Fibroblast of skin of right quadriceps (primary cell): Measurements from ENCODE around the gene CTDSPL.
"Not testable (repeated sequence)": the region's sequence is repeated elsewhere in the genome, so short reads cannot be mapped to it uniquely, and the experiment has no call there.

Source experiments
- DNase-seq: peaks from one replicate; pipeline ENCODE4 v3.0.0-alpha.2; 2013

Gene CTDSPL

DNA sequence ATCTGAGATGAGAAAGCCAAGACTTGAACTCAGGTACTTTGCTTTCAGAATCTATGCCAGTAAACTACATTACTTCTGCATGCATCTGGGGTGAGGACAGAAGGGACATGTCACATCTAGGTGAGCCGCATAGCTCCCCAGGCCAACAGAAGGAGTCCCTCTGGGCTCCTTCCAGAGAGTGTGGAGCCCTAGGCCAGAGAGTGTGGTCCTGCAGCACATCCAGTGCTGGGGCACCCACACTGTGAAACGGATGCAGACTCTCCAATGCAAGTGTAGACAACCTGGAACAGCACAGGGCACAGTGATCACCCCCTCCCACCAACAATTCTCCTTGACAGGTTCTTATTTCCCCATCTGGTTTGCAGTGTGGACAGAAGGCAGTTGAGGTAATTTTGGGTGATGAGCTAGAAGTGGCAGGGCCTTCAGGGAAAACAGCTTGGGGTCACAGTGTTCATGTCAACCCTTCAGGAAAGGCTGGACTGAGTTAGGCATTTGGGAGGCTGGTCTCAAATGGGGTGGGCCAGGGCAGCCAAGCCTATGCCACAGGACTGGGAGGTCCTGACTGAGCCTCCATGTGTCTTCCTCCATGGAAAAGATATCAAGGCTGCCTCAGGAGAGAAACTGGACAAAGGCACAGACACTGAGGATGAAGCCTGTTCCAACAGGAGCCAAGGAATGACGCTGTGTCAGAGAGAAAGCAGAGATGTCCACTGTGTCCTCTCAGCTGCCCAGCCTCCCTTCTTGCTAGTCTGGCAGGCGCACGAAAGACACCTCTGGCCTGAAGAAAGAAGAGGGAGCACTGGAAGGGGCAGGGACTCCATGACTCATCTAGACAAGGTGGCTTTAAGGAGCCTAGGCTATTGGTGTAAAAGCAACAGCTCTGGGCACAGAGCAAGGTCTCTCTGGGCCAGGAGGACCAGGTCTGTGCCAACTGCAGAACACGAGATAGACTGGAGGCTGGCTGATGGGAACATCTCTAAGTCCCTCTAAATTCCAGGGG, 166.1 kb downstream of the CTDSPL start:
- DNase-seq, result no peak

DNA sequence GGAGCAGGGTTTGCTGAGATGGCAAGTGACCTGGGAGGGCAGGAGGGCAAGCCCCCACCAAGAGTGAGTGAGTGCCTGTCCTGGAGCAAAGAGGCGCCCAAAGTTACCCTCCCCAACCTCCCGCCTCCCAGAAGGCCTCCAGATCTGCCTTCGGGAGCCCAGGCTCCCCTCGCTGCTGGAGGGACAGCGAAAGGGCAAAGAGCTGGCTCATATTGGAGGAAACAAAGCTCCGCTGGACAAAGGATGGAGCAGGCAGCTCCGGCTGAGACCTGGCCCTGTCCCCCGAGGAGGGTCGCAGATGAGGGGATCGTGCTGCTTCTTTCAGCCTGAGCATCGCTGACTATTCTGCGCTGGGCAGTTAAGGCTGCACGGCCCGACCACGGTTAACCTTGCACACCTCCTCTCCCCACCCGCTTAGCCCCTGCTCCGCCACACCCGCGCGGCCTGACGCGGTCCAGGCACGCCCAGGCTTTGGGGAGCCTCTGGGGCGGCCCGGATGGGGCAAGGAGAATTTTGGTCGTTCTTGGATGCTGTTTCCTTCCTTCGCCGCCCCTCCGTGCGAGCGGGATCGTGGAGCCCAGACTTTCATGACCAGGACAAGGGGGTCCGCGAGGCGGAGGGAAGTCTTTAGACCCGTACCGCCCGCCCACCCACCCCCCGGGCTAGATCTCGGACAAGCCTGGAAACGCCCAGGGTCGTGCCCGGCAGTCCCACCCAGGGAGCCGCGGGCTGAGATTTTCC, 167.1 kb downstream of the CTDSPL start:
- no peak for DNase-seq

DNA sequence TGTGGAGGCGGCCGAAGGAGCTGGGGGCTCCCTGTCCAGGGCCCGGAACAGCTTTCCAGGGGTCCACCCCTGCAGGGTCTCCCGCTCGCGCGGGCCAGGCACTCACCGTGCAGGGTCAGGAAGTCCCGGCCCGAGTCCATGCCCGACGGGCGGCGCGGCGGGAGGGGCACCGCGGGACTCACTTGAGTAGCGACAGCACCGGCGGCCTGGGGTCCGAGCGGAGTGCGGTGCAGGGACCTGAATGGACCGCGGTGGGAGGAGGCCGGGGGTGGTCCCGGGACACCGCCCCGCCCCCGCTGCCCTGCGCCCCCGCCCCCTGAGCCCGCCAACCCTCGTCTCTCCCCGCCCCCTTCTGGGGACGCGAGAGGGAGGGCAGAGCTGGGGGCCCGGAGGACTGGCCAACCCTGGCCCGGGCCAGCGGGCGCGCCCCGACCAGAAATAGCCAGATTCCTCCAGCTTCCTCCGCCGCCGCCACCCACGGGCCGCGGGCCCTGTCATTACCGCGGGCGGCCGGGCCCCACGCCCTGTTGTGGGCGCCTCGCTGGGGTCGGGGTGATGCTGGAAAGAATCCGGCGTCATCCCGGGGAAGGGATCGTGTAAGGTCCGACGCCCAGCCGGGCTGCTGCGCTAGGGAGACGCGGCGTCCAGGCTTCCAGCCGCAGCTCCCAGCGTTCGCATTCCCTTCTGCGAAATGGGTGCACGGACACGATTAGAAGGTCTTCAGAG, 167.9 kb downstream of the CTDSPL start, which contains the start of gene PLCD1:
PLCD1 (minus strand) TSS at position 243 of the 726 bp plus-strand sequence; CDS start at position 140, 103 bp downstream.
- peak; percentile 60 for DNase-seq

DNA sequence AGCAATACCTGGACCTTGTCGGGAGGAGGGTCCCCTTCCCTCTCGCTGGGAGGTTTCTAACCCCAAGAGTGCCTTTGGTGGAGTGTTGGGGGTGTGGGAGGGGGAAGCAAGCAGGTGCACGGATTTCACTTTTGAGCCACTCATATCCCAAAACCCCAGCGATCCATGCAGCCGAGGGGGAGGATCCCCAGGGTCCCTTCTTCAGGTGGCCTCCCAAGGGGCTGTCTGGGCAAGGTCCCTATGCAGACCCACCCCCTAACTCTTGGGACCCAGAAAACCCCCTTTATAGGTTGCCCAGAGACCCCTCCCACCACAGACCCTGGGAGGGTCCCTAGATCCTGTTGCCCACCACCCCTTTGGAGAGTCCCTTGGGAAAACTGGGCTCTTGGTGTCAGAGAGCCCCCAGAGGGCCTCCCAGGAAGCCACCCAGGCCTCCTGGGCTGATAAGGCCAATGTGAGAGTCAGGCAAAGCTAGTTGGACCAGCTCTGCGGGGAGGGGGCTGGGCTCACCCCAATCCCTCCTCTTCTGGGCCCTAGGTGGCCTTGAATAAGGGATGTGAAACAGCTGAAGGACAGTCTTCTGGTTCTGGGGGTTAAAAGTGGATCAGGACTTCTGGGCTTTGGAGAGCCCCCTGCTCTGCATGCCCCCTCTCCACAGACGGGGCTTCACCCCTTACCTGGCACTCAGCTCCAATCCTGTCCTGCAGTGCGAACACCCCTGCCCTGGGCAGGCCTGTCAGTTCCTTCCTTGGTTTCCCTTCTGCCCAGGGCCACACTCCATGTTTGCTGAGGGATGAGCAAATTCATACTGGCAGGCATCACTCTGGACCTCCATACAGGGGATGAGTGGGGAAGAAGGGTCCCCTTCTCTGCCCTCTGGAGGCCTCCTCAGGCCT, 168.7 kb downstream of the CTDSPL start:
- DNase-seq, result no peak

DNA sequence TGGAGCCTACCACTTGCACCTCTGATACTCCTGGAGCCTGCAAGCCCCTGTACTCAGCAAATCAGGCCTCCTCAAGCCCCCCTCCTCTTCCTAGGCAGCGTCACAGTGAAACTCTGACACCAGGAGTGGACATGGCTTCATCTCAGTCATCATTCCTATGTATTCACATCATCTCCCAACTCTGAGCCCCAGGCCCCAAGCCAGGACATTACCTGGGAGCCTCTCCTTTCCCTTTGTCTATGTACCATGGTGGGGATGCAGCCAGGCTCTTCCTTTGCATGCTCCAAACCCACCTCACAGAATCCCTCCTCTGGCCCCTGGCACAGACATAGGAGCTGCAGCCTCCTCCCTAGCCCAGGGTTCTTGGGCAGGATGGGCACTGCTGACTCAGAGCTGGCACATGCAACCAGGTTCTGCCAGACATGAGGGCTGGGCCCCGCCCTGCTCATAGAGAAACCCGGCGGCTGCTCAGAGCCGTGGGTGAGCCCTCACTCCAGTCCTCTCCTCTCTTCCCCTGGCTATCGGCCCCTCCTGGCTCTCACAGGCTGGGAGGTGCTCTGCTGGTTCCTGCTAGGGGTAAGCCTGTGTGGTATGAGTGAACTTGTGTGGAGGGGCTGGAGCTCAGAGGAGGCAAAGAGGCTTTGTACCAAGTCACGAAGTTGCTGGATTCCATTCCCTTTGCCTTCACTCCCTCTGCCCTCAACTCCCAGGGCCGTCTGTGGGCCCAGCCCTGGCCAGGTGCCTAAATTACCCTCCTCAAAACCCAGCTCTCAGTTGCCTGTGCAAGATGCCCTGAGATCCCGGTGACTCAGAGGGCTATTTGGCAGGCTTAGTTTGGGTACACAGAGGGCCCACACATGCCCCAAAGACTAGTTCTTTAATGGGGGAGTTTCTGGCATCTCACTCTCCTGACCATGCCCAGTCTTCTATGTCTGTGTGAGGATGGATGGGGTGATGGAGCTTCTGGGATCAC, 169.6 kb downstream of the CTDSPL start:
- DNase-seq, result no peak

DNA sequence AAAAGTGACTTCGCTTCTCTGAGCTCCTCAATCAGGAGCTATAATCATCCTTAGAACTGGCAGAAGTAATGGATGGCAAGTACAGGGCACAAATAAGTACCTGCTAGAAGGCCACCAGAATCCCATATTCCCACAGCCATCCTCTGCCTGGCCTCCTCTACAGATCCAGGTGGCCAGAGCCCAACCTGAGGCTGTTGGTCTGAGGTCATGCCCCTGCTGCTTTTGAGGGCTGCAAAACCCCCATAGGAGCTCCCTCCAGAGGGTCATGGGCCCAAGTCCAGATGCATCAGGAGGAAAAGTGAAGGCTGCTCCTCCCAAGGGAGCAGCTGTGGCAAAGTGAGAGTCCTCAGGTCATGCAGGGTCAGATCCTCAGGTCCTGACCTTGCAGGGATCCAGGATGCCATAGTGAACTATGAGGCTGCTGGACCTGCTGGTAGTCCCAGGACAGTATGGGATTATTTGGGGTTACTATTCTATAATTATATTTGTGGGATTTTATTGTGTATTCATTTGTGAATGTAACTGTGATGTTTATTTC, 170.7 kb downstream of the CTDSPL start:
- no peak for DNase-seq

DNA sequence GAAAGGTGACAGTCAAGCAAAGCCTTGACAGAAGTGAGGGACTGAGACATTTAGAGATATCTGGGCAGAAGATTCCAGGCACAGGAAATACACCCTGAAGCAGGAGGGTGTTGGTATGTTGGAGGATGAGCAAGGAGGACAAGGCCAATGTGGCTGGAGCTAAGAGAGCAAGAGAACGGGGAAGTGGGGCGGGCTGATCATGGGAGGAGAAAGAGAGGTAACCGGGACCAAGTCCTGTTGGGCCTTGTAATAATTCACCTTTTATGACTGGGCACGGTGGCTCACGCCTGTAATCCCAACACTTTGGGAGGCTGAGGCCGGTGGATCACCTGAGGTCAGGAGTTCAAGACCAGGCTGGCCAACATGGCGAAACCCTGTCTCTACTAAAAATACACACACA, 171.9 kb downstream of the CTDSPL start:
- not testable (repeated sequence) for DNase-seq
